Esophagus squamous epithelium (tissue), 5 donors: ENCODE data around the gene FAM222B. TPM values are rescaled to one million over a fixed set of nuclear protein-coding genes. Genes with fewer than 3 reads are reported as not detected.

Experiments
- DNase-seq: peaks from one replicate; lab custom pipeline; 2025; lab: John Stamatoyannopoulos, UW
- H3K27ac ChIP-seq, 4 donors: fragments of 200-600 bp; sonication (generic); one replicate each; pipeline ENCODE4 v1.5.1; 2016 to 2019; ENCODE audit warnings: mild to moderate bottlenecking in 1 of 4
- H3K27me3 ChIP-seq, 4 donors: fragments of 200-600 bp; sonication (generic); 1 replicate in 3 of 4; 2 replicates in 1 of 4; pipeline versions ENCODE4 v1.5.1 to v1.6.0; 2017 to 2021; ENCODE audit warnings: antibody characterized with exemption in 1 of 4
- H3K36me3 ChIP-seq, 3 donors: fragments of 200-600 bp; sonication (generic); one replicate each; pipeline ENCODE4 v1.5.1; 2016 to 2019
- H3K4me1 ChIP-seq, 3 donors: fragments of 200-600 bp; sonication (generic); one replicate each; pipeline ENCODE4 v1.5.1; 2017 to 2019
- H3K4me3 ChIP-seq, 4 donors: fragments of 200-600 bp; sonication (generic); 1 replicate in 3 of 4; 2 replicates in 1 of 4; pipeline ENCODE4 v1.5.1; 2016 to 2019; ENCODE audit warnings: mild to moderate bottlenecking in 2 of 4, moderate library complexity in 1 of 4
- H3K9me3 ChIP-seq, 3 donors: fragments of 200-600 bp; sonication (generic); one replicate each; pipeline ENCODE4 v1.5.1; 2016 to 2019
- POLR2A ChIP-seq, 4 donors: fragments of 450-650 bp; IDR thresholded peaks; one replicate each; pipeline ENCODE4 v1.6.1; 2017; ENCODE audit warnings: antibody characterized with exemption in 4 of 4, mild to moderate bottlenecking in 4 of 4, moderate library complexity in 3 of 4
- WGBS, 2 donors: methylation state at CpG; one replicate each; pipeline ENCODE4 v1.1.5; 2018; 5-methylcytosine and 5-hydroxymethylcytosine counted together
- intact Hi-C: fragments of 100-400 bp; cut with DNase I; formaldehyde crosslinking; loops from one replicate; pipeline ENCODE4 v1.15.0; 2022
- total RNA-seq, 4 donors: library from RNA; depleted of rRNA; stranded (reverse); fragments of >200 nt; gene quantifications; one replicate each; pipeline ENCODE4 v1.1.0, GENCODE V29; 2016
- TF ChIP-seq, protein P1 (sequence below), 6 experiments: fragments of 450-650 bp in 4 of 6; fragments of 200-600 bp in 2 of 6; sonication (generic) in 2 of 6; IDR thresholded peaks; one replicate each; pipeline ENCODE4 v1.5.1; 2016 to 2019; ENCODE audit warnings: antibody characterized with exemption in 6 of 6, mild to moderate bottlenecking in 4 of 6, moderate library complexity in 4 of 6
- donor health status: DM: yes; HTN: yes; CAD: no.

The FAM222B gene
- total RNA-seq, 4 donors from 2014 or later = 8.0 to 16.4 (median 11.2) TPM

DNA sequence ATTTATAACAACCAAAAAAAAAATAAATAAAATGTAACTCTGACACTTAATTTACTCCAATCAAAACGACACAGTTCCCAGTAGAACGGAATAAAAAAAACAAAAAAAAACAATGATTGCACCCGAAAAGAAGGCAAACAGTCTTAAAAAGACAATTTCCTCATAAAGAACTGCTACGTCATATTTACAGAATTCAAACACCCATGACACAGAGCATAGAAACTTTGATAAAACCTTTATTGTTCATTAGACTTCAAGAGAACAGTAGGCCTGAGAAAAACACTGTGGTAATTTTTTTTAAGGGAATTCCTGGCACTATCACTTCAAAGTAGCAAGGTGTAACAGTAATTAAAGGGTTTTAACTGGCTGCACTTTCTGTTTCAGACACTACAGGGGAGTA is 26.1 kb downstream of the FAM222B start:
- H3K27me3 ChIP-seq = no peaks in the 10 kb centered on the region
- no peaks in the 10 kb centered on the region for H3K36me3 ChIP-seq
- H3K27ac ChIP-seq = no peak overlapping the region
- peaks cover 1 to 10% (median 3%) of the 10 kb centered on the region in 3 donors for H3K4me1 ChIP-seq
- no peak for TF ChIP-seq POLR2A (IDR thresholded peaks at IDR 0.05)
- TF ChIP-seq, protein P1, sequence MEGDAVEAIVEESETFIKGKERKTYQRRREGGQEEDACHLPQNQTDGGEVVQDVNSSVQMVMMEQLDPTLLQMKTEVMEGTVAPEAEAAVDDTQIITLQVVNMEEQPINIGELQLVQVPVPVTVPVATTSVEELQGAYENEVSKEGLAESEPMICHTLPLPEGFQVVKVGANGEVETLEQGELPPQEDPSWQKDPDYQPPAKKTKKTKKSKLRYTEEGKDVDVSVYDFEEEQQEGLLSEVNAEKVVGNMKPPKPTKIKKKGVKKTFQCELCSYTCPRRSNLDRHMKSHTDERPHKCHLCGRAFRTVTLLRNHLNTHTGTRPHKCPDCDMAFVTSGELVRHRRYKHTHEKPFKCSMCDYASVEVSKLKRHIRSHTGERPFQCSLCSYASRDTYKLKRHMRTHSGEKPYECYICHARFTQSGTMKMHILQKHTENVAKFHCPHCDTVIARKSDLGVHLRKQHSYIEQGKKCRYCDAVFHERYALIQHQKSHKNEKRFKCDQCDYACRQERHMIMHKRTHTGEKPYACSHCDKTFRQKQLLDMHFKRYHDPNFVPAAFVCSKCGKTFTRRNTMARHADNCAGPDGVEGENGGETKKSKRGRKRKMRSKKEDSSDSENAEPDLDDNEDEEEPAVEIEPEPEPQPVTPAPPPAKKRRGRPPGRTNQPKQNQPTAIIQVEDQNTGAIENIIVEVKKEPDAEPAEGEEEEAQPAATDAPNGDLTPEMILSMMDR (IDR thresholded peaks at IDR 0.05) = no peak
- no peak for DNase-seq
- H3K9me3 ChIP-seq = no peaks in the 10 kb centered on the region
- 67 to 75% methylated on average over 4 of the region's 4 CpGs for WGBS, 2 donors
- no peak overlapping the region for H3K4me3 ChIP-seq
- intact Hi-C loops = no loop called here

DNA sequence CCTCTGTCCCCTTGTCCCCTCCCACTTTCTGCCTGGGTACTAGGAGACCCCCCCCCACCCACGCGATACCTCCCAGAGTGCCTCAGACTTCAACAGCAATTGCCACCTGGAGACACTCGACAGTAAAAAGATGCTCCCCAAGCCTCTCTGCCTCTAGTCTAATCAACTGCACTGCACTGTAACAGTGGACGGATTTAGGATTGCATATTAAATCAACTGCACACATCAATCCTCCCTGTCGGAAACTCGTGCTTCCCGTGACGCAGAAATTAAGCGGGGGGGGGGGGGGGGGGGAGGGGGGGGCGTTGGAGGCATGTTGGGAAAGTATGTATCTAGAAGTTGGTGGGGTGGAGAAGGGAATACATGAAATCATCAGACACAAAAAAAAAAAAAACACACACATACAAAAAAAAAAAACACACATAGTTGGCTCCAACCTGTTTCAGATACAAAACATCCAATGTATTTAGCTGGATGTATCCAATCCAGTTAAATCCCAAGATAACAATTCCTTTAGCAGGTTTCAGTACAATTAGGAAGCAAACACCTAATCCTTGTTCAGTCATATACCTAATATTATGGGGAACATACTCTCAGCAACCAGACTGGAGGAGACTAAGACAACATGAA is 29.7 kb downstream of the FAM222B start:
- intact Hi-C loops = no loop called here
- peak overlapping the region; percentile 91 to 95 (median 92) for H3K4me3 ChIP-seq
- TF ChIP-seq, protein P1 (IDR thresholded peaks at IDR 0.05) = peak in 1 of 6 experiments; percentile 16
- peak in 1 of 4 donors; percentile 20 for TF ChIP-seq POLR2A (IDR thresholded peaks at IDR 0.05)
- no peaks in the 10 kb centered on the region for H3K9me3 ChIP-seq
- peak overlapping the region; percentile 94 to 96 (median 96) for H3K27ac ChIP-seq
- H3K27me3 ChIP-seq = no peaks in the 10 kb centered on the region
- peaks cover 31 to 47% (median 32%) of the 10 kb centered on the region in 3 donors for H3K4me1 ChIP-seq
- DNase-seq = no peak
- 0% methylated on average over 3 to 9 of the region's 10 CpGs for WGBS, 2 donors
- H3K36me3 ChIP-seq = no peaks in the 10 kb centered on the region

DNA sequence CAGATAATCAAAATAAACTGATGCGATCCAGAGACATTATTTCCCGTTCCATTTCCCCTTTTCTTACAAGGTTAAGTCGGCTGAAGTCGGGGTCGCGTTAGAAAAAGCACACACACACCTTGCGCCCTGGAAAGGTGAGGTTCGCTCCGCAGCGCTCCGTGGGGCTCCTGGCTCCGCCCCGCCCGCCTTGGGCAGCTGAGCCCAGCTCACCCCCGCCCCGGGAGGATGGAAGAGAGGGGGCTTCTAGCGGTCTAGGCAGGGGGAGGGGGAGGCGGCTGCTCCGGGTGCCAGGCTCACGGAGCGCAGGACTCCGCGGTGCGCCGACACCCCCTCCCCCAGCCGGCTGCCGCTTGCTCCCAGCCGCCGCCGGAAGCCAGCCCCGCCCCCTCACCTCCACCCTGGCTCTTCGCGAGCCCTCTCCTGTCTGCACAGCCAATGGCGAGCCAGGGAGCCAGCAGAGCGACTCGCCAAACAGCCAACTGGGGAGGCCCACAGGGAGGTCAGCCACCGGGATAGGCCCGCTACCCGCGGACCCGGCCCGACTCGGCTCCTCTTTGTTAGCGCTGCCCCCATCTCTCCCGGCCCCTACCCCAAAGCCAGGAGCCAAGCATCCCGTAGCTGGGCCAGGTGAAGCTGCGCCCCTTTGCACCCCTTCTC is 30.4 kb downstream of the FAM222B start:
- peak; percentile 84 for DNase-seq
- 0% methylated on average over 7 to 17 of the region's 47 CpGs for WGBS, 2 donors
- TF ChIP-seq, protein P1 (IDR thresholded peaks at IDR 0.05) = no peak
- TF ChIP-seq POLR2A (IDR thresholded peaks at IDR 0.05) = peak in 2 of 4 donors; percentile 22 to 70
- peaks cover 36 to 54% (median 39%) of the 10 kb centered on the region in 3 donors for H3K4me1 ChIP-seq
- no peaks in the 10 kb centered on the region for H3K27me3 ChIP-seq
- H3K9me3 ChIP-seq = no peaks in the 10 kb centered on the region
- H3K4me3 ChIP-seq = peak overlapping the region; percentile 91 to 95 (median 92)
- H3K36me3 ChIP-seq = no peaks in the 10 kb centered on the region
- peak overlapping the region; percentile 94 to 96 (median 96) for H3K27ac ChIP-seq
- intact Hi-C loops = no loop called here

DNA sequence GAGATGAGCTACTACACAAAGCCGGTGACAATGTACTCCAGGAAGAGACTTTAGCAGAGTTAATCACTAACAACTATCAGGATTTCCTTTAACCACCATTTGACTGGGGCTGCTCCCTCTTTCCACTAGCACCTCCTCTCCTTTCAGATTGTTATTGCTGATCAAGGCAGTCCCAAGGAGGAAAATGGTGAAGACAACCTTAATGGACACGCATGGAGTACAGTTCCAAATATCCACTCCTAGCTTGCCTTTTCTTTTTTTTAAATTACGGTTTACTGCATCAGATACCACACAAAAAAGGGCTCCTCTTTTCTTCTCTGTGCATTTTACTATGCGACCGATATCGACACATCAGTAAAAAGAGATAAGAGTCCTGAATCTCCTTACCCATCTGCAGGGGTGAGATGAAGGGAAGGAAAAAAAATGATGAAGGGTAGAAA is 30.9 kb downstream of the FAM222B start:
- Histone ChIP-seq H3K4me3 (peak overlapping the region; percentile 91 to 95 (median 92)), H3K36me3 (no peaks in the 10 kb centered on the region), H3K27me3 (no peaks in the 10 kb centered on the region), H3K4me1 (peaks cover 40 to 59% (median 42%) of the 10 kb centered on the region in 3 donors), H3K27ac (peak overlapping the region; percentile 94 to 96 (median 96)), H3K9me3 (no peaks in the 10 kb centered on the region)
- no peak for DNase-seq
- intact Hi-C loops = no loop called here
- WGBS, 2 donors = 2 to 5% methylated on average over 6 of the region's 6 CpGs
- no peak for TF ChIP-seq POLR2A (IDR thresholded peaks at IDR 0.05)
- TF ChIP-seq, protein P1 (IDR thresholded peaks at IDR 0.05) = no peak

DNA sequence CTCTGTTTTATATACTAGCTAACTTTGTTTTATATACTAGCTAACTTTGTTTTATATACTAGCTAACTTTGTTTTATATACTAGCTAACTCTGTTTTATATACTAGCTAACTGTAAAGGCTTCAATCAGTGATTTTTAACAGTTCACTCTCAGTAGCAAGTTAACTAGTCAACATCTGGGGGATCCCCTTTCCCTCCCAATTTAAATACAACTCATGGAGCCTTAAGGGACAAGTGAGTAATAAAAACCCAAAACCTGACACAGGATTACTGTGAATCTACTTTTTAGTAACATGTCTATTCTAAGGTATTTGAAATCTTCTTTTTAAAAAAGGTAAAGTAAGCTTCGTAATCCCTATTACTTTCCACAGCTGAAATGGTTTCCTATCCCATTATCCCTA is 32.2 kb downstream of the FAM222B start:
- 75 to 76% methylated on average over 1 of the region's 1 CpG for WGBS, 2 donors
- intact Hi-C loops = no loop called here
- Histone ChIP-seq H3K36me3 (peaks cover 0 to 10% (median 0%) of the 10 kb centered on the region in 3 donors), H3K27me3 (no peaks in the 10 kb centered on the region), H3K27ac (peak overlapping the region in 3 of 4 donors; percentile 91 to 96 (median 95)), H3K9me3 (no peaks in the 10 kb centered on the region), H3K4me1 (peaks cover 40 to 65% (median 45%) of the 10 kb centered on the region in 3 donors), H3K4me3 (no peak overlapping the region)
- no peak for DNase-seq
- TF ChIP-seq POLR2A (IDR thresholded peaks at IDR 0.05) = no peak
- TF ChIP-seq, protein P1 (IDR thresholded peaks at IDR 0.05) = no peak
